AG04450 (cell line): Measurements from ENCODE around the gene CNGA3. TPM values are rescaled to one million over a fixed set of nuclear protein-coding genes. Genes with fewer than 3 reads are reported as not detected.
A peak's percentile ranks its signal among the peaks of the same experiment; 100 is the strongest.

Experiments
- CTCF ChIA-PET: fragments of 300-600, 350-600 bp; formaldehyde crosslinking; extraction: SDS; loops from one replicate; lab custom pipeline; 2022; ENCODE audit warnings: antibody characterized with exemption, inconsistent platforms; lab: Charles Lee
- POLR2A ChIA-PET: fragments of 350-600 bp; formaldehyde crosslinking; extraction: SDS; loops from one replicate; lab custom pipeline; 2021; ENCODE audit warnings: antibody characterized with exemption, inconsistent platforms; lab: Yijun Ruan, JAX
- DNase-seq: peaks from one replicate; pipeline ENCODE4 v3.0.0-alpha.2; 2011; ENCODE audit warnings: low read depth, low spot score
- H3K27ac ChIP-seq: one replicate; pipeline ENCODE4 v1.5.1; 2012; ENCODE audit warnings: low read depth, low read length, control low read depth
- H3K27me3 ChIP-seq: one replicate; pipeline ENCODE4 v1.6.0; 2012; ENCODE audit warnings: low read length; ENCODE audit not compliant: control insufficient read depth, insufficient read depth
- H3K4me3 ChIP-seq: 2 replicates; pipeline ENCODE4 v1.5.1; 2011; ENCODE audit warnings: mild to moderate bottlenecking, low read depth, low read length, control low read depth
- H3K9me3 ChIP-seq: 2 replicates; pipeline ENCODE4 v1.5.1; 2012; ENCODE audit warnings: low read length; ENCODE audit not compliant: control insufficient read depth, insufficient read depth
- CTCF ChIP-seq: IDR thresholded peaks from 2 replicates; pipeline ENCODE4 v1.5.1; 2011; ENCODE audit warnings: low read depth, low read length, control low read depth, inconsistent platforms
- polyA plus RNA-seq: library from polyadenylated mRNA; depleted of rRNA; stranded (reverse); fragments of >200 nt; gene quantifications from 2 replicates; pipeline ENCODE4 v1.2.3, GENCODE V29; 2011

The CNGA3 gene
- polyA plus RNA-seq, 1 experiment, result not detected

DNA sequence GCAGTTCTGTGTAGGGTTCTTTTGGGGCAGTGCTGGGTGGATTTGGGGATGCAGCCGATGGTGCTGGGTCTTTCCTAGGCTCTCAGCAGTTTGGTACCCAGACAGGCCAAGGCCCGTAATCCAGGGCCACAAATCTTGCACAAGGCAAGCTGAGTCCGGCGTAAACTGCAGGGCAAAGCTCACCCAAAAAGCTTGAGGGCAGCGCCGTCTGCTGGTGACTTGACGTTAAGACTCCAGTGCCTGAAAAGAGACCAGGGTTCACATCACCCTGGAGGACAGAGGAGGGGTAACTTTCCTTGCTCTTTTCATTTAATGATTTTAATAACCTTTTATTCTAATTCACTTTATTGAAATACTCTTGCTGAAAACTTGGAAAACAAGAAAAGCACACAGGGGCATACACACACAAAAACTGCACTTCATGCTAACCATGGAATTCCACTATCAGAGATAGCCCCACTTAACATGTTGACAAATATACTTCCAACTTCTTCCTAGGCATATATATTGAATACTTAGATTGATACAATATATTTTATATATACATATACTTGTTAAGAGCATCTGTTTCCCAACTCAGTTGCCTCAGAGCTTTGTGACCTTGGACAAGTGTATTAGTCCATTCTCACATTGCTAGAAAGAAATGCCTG is 38.9 kb downstream of the CNGA3 start:
- Histone ChIP-seq H3K27ac (no peak overlapping the region), H3K27me3 (peaks cover 26% of the 10 kb centered on the region), H3K9me3 (no peaks in the 10 kb centered on the region), H3K4me3 (no peak overlapping the region)
- TF ChIP-seq CTCF, result peak; percentile 100
- POLR2A ChIA-PET, result interaction anchor here (1.0 kb wide), 1 partner anchor 105 kb away, joined by 3 read pairs; no protein-coding TSS in a partner anchor
- DNase-seq, result peak; percentile 27
- CTCF ChIA-PET, result interaction anchor here (0.5 to 8.2 kb wide), 20 partner anchors 8 to 794 kb away, joined by 3 to 107 read pairs (median 4); no protein-coding TSS in a partner anchor

- ChIA-PET POLR2A (no interaction called here), CTCF (interaction anchor here (0.6 to 8.2 kb wide), 3 partner anchors 17 to 689 kb away, joined by 3 to 107 read pairs (median 27); no protein-coding TSS in a partner anchor)
- Histone ChIP-seq H3K4me3 (no peak overlapping the region), H3K9me3 (no peaks in the 10 kb centered on the region), H3K27me3 (peaks cover 21% of the 10 kb centered on the region), H3K27ac (no peak overlapping the region)
- DNase-seq, result no peak
- no peak for TF ChIP-seq CTCF
Measured at GRCh38 chr2:98387478-98387877, 41.2 kb downstream of the CNGA3 start.

- H3K27me3 ChIP-seq, result peaks cover 18% of the 10 kb centered on the region
- H3K27ac ChIP-seq, result no peak overlapping the region
- DNase-seq, result no peak
- POLR2A ChIA-PET, result no interaction called here
- H3K9me3 ChIP-seq, result no peaks in the 10 kb centered on the region
- TF ChIP-seq CTCF, result no peak
- no peak overlapping the region for H3K4me3 ChIP-seq
- CTCF ChIA-PET, result interaction anchor here (0.6 to 8.2 kb wide), 2 partner anchors 10 to 689 kb away, joined by 3 to 107 read pairs; no protein-coding TSS in a partner anchor
Measured at GRCh38 chr2:98388081-98388480, 41.8 kb downstream of the CNGA3 start.

DNA sequence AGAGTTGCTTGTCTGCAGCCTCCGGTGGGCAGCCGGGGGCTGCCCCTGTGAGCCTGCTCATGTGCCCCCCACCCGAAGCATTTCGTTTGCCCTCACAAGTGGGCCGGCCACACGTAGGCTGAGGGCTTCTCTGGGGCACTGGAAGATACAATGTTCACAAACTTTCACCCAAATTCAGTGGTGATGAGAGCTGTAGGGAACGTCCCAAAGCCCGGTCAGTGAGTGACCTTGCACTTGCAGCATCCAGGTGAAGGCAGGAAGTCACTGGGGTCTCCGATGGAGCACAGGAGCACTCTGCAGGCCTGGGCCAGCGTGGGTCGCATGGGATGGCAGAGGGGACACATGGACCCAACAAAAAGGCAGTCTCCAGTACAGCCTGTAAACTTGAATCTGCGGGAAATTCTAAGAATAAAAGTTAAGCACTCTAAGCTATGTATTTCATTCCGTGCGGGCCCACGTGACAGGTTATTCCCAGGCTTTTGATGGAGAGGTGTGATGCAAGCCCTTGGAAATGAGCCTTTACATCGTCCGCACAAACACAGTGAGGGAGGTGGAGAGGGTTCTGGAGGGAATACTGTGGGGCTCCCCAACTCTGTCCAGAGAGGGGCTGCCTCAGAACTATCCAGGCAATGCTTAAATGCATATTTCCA is 42.5 kb downstream of the CNGA3 start:
- no peak for TF ChIP-seq CTCF
- Histone ChIP-seq H3K27me3 (peaks cover 16% of the 10 kb centered on the region), H3K4me3 (no peak overlapping the region), H3K9me3 (no peaks in the 10 kb centered on the region), H3K27ac (no peak overlapping the region)
- ChIA-PET POLR2A (no interaction called here), CTCF (interaction anchor here (0.6 to 8.2 kb wide), 3 partner anchors 10 to 690 kb away, joined by 3 to 107 read pairs (median 3); no protein-coding TSS in a partner anchor)
- no peak for DNase-seq

DNA sequence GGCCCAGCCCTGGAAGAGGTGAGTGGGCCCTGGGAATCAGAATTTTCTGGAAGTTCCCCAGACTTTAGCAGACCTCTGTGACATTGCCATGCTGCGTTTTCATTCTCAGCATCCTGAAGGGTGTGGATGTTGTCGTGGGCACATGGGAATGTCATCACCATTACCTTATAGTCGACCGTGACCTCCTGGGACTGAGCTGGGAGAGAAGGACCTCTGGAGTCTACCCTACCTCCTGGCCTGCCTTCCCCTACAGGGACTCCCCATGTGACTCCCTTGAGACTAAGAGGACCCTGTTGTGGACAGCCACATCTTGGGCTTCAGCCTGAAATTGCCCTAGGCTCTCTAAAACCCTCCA is 43.0 kb downstream of the CNGA3 start:
- no peak for TF ChIP-seq CTCF
- DNase-seq, result no peak

More for the DNA sequence above, 43.0 kb downstream of the CNGA3 start:
- Histone ChIP-seq H3K4me3 (no peak overlapping the region), H3K9me3 (no peaks in the 10 kb centered on the region), H3K27me3 (peaks cover 16% of the 10 kb centered on the region), H3K27ac (no peak overlapping the region)
- ChIA-PET CTCF (interaction anchor here (1.1 to 8.2 kb wide), 2 partner anchors 649 to 690 kb away, joined by 3 to 107 read pairs; no protein-coding TSS in a partner anchor), POLR2A (no interaction called here)
